Measurements from ENCODE around the gene AKIRIN2. TPM values are rescaled to one million over a fixed set of nuclear protein-coding genes. Genes with fewer than 3 reads are reported as not detected.

AKIRIN2 gene
- total and polyA plus RNA-seq, 9 donors: 24.3 to 53.6 (median 43.3) TPM

GRCh38 chr6:87663434-87663833 is 38.6 kb downstream of the AKIRIN2 start:
- Histone ChIP-seq H3K36me3 (no peaks in the 10 kb centered on the region), H3K9me3 (no peaks in the 10 kb centered on the region), H3K4me1 (ENCODE audit: insufficient read depth) (no peaks in the 10 kb centered on the region), H3K27me3 (no peaks in the 10 kb centered on the region), H3K27ac (no peak overlapping the region), H3K4me3 (no peak overlapping the region)
- no peak for TF ChIP-seq POLR2A (IDR thresholded peaks at IDR 0.05)
- no peak for TF ChIP-seq CTCF (IDR thresholded peaks at IDR 0.05)
- no peak for TF ChIP-seq EP300 (IDR thresholded peaks at IDR 0.05)
- DNase-seq: no peak
- intact Hi-C loops (cut with DNase I): no loop called here
- 32 to 69% (median 34%) methylated on average over 2 of the region's 2 CpGs for WGBS, 3 donors

GRCh38 chr6:87661503-87661902 is 40.5 kb downstream of the AKIRIN2 start:
- DNase-seq: no peak
- Histone ChIP-seq H3K27ac (no peak overlapping the region), H3K36me3 (no peaks in the 10 kb centered on the region), H3K27me3 (no peaks in the 10 kb centered on the region), H3K9me3 (no peaks in the 10 kb centered on the region), H3K4me1 (ENCODE audit: insufficient read depth) (peaks cover 1% of the 10 kb centered on the region), H3K4me3 (no peak overlapping the region)
- 89 to 100% (median 96%) methylated on average over 1 of the region's 1 CpG for WGBS, 3 donors
- intact Hi-C loops (cut with DNase I): no loop called here
- no peak for TF ChIP-seq CTCF (IDR thresholded peaks at IDR 0.05)
- no peak for TF ChIP-seq EP300 (IDR thresholded peaks at IDR 0.05)
- no peak for TF ChIP-seq POLR2A (IDR thresholded peaks at IDR 0.05)

GRCh38 chr6:87661016-87661415 is 41.0 kb downstream of the AKIRIN2 start:
- Histone ChIP-seq H3K27me3 (no peaks in the 10 kb centered on the region), H3K27ac (no peak overlapping the region), H3K36me3 (no peaks in the 10 kb centered on the region), H3K4me3 (no peak overlapping the region), H3K4me1 (ENCODE audit: insufficient read depth) (peaks cover 1% of the 10 kb centered on the region), H3K9me3 (no peaks in the 10 kb centered on the region)
- intact Hi-C loops (cut with DNase I): no loop called here
- DNase-seq: no peak
- 92 to 97% (median 97%) methylated on average over 1 of the region's 1 CpG for WGBS, 3 donors
- TF ChIP-seq CTCF (IDR thresholded peaks at IDR 0.05): no peak
- no peak for TF ChIP-seq EP300 (IDR thresholded peaks at IDR 0.05)
- no peak for TF ChIP-seq POLR2A (IDR thresholded peaks at IDR 0.05)

- H3K4me3 ChIP-seq: no peak overlapping the region
- intact Hi-C loops (cut with DNase I): no loop called here
- no peaks in the 10 kb centered on the region for H3K9me3 ChIP-seq
- no peaks in the 10 kb centered on the region for H3K36me3 ChIP-seq
- H3K4me1 ChIP-seq (ENCODE audit: insufficient read depth): peaks cover 1% of the 10 kb centered on the region
- no peak overlapping the region for H3K27ac ChIP-seq
- no peak for TF ChIP-seq EP300 (IDR thresholded peaks at IDR 0.05)
- TF ChIP-seq CTCF (IDR thresholded peaks at IDR 0.05): no peak
- no peak for TF ChIP-seq POLR2A (IDR thresholded peaks at IDR 0.05)
- H3K27me3 ChIP-seq: no peaks in the 10 kb centered on the region
- DNase-seq: no peak
These were observed 41.7 kb downstream of the AKIRIN2 start for GRCh38 chr6:87660226-87660911.
